HEK293 (cell line): Measurements from ENCODE around the gene RAB3C.

ENCODE experiments used
- CTCF ChIA-PET: fragments of 350-600 bp; formaldehyde crosslinking; extraction: SDS; loops from one replicate; lab custom pipeline; 2021; ENCODE audit warnings: antibody characterized with exemption; lab: Yijun Ruan, JAX
- POLR2A ChIA-PET: fragments of 300-600 bp; formaldehyde crosslinking; extraction: SDS; loops from one replicate; lab custom pipeline; 2020; ENCODE audit warnings: antibody characterized with exemption, inconsistent platforms; lab: Yijun Ruan, JAX
- H3K27ac ChIP-seq: fragments of 200-500 bp; sonication (Bioruptor generic); 2 replicates; pipeline ENCODE4 v1.5.1; 2014; ENCODE audit warnings: low read depth, low read length, control low read depth, inconsistent platforms; ENCODE audit errors: extremely low read depth
- H3K36me3 ChIP-seq, 2 experiments: fragments of 200-500 bp in 1 of 2; sonication (Bioruptor generic) in 1 of 2; 1 replicate in 1 of 2; 2 replicates in 1 of 2; pipeline ENCODE4 v1.5.1; 2014 to 2017; ENCODE audit warnings: inconsistent platforms in 2 of 2, low read length in 2 of 2; ENCODE audit not compliant: control insufficient read depth in 2 of 2, insufficient read depth in 1 of 2
- H3K4me1 ChIP-seq: fragments of 200-500 bp; sonication (Bioruptor generic); 2 replicates; pipeline ENCODE4 v1.5.1; 2014; ENCODE audit warnings: mild to moderate bottlenecking, low read length, inconsistent platforms; ENCODE audit not compliant: control insufficient read depth, insufficient read depth
- H3K4me3 ChIP-seq: 2 replicates; pipeline ENCODE4 v1.5.1; 2011; ENCODE audit warnings: low read depth, mild to moderate bottlenecking, control low read depth, low read length, moderate library complexity
- H3K9me3 ChIP-seq: fragments of 200-500 bp; sonication (Bioruptor generic); 2 replicates; pipeline ENCODE4 v1.5.1; 2014; ENCODE audit warnings: low read depth, low read length, inconsistent platforms; ENCODE audit not compliant: control insufficient read depth, insufficient read depth
- BCL6B ChIP-seq: fragments of 450-650 bp; formaldehyde crosslinking; IDR thresholded peaks from 2 replicates; pipeline ENCODE4 v1.5.1; 2017; ENCODE audit warnings: missing biosample characterization, missing genetic modification characterization
- PATZ1 ChIP-seq: fragments of 450-650 bp; formaldehyde crosslinking; IDR thresholded peaks from 2 replicates; pipeline ENCODE4 v1.5.1; 2016; ENCODE audit warnings: missing biosample characterization, missing genetic modification characterization
- PRDM4 ChIP-seq: fragments of 450-650 bp; formaldehyde crosslinking; IDR thresholded peaks from 2 replicates; pipeline ENCODE4 v1.5.1; 2017; ENCODE audit warnings: missing biosample characterization, missing genetic modification characterization
- TRIM28 ChIP-seq: IDR thresholded peaks from 2 replicates; pipeline ENCODE4 v1.6.1; 2011; ENCODE audit warnings: low read length, control low read depth, borderline replicate concordance
- YY1 ChIP-seq: fragments of 450-650 bp; formaldehyde crosslinking; IDR thresholded peaks from 2 replicates; pipeline ENCODE4 v1.5.1; 2018; ENCODE audit warnings: missing biosample characterization, missing genetic modification characterization
- ZBTB21 ChIP-seq: fragments of 450-650 bp; formaldehyde crosslinking; IDR thresholded peaks from 2 replicates; pipeline ENCODE4 v1.5.1; 2017; ENCODE audit warnings: missing biosample characterization, missing genetic modification characterization
- ZNF114 ChIP-seq: fragments of 450-650 bp; formaldehyde crosslinking; IDR thresholded peaks from 2 replicates; pipeline ENCODE4 v1.5.0; 2017; ENCODE audit warnings: missing biosample characterization, missing genetic modification characterization
- ZNF16 ChIP-seq: fragments of 450-650 bp; formaldehyde crosslinking; IDR thresholded peaks from 2 replicates; pipeline ENCODE4 v1.5.1; 2016; ENCODE audit warnings: low read depth, missing biosample characterization, missing genetic modification characterization
- ZNF184 ChIP-seq: fragments of 450-650 bp; IDR thresholded peaks from 2 replicates; pipeline ENCODE4 v1.5.1; 2018; ENCODE audit warnings: missing biosample characterization, mild to moderate bottlenecking, missing genetic modification characterization
- ZNF221 ChIP-seq: fragments of 450-650 bp; formaldehyde crosslinking; IDR thresholded peaks from 2 replicates; pipeline ENCODE4 v1.5.1; 2017; ENCODE audit warnings: missing biosample characterization, missing genetic modification characterization, borderline replicate concordance
- ZNF239 ChIP-seq: fragments of 450-650 bp; formaldehyde crosslinking; IDR thresholded peaks from 2 replicates; pipeline ENCODE4 v1.5.1; 2016; ENCODE audit warnings: missing biosample characterization, missing genetic modification characterization
- ZNF426 ChIP-seq: fragments of 450-650 bp; formaldehyde crosslinking; IDR thresholded peaks from 2 replicates; pipeline ENCODE4 v1.5.1; 2017; ENCODE audit warnings: missing biosample characterization, missing genetic modification characterization, mild to moderate bottlenecking, inconsistent platforms, moderate library complexity
- ZNF514 ChIP-seq: fragments of 450-650 bp; formaldehyde crosslinking; IDR thresholded peaks from 2 replicates; pipeline ENCODE4 v1.5.1; 2016; ENCODE audit warnings: missing biosample characterization, missing genetic modification characterization
- ZNF529 ChIP-seq: fragments of 450-650 bp; formaldehyde crosslinking; IDR thresholded peaks from 2 replicates; pipeline ENCODE4 v1.5.1; 2017; ENCODE audit warnings: missing genetic modification characterization, missing biosample characterization; ENCODE audit not compliant: insufficient replicate concordance
- ZNF555 ChIP-seq: fragments of 450-650 bp; formaldehyde crosslinking; conservative IDR thresholded peaks from 2 replicates; pipeline ENCODE4 v1.5.1; 2017; ENCODE audit warnings: missing biosample characterization, mild to moderate bottlenecking, missing genetic modification characterization, inconsistent platforms
- ZNF610 ChIP-seq: fragments of 450-650 bp; formaldehyde crosslinking; IDR thresholded peaks from 2 replicates; pipeline ENCODE4 v1.5.1; 2016; ENCODE audit warnings: missing biosample characterization, missing genetic modification characterization, borderline replicate concordance
- ZNF645 ChIP-seq: fragments of 450-650 bp; formaldehyde crosslinking; IDR thresholded peaks from 2 replicates; pipeline ENCODE4; 2016; ENCODE audit warnings: missing biosample characterization, missing genetic modification characterization
- ZNF677 ChIP-seq: fragments of 450-650 bp; IDR thresholded peaks from 2 replicates; pipeline ENCODE4 v1.5.0; 2018; ENCODE audit warnings: missing biosample characterization, mild to moderate bottlenecking, missing genetic modification characterization, moderate library complexity
- ZNF701 ChIP-seq: fragments of 450-650 bp; formaldehyde crosslinking; IDR thresholded peaks from 2 replicates; pipeline ENCODE4 v1.5.1; 2016; ENCODE audit warnings: missing biosample characterization, missing genetic modification characterization
- ZNF830 ChIP-seq: fragments of 450-650 bp; IDR thresholded peaks from 2 replicates; pipeline ENCODE4 v1.5.0; 2018; ENCODE audit warnings: missing biosample characterization, missing genetic modification characterization, low read depth, mild to moderate bottlenecking, moderate library complexity
- ZSCAN30 ChIP-seq: fragments of 450-650 bp; IDR thresholded peaks from 2 replicates; pipeline ENCODE4 v1.5.1; 2018; ENCODE audit warnings: missing biosample characterization, mild to moderate bottlenecking, missing genetic modification characterization, moderate library complexity
- ZSCAN5A ChIP-seq: fragments of 450-650 bp; formaldehyde crosslinking; IDR thresholded peaks from 2 replicates; pipeline ENCODE4 v1.5.1; 2016; ENCODE audit warnings: missing biosample characterization, missing genetic modification characterization

The RAB3C gene

GRCh38 chr5:58606064-58606463, 23.2 kb downstream of the RAB3C start (continued):
- TF ChIP-seq ZNF645 (tag by site-specific recombination) (no peak), PRDM4 (tag by site-specific recombination) (no peak)
- TF ChIP-seq, all 188 proteins: peak for 0

GRCh38 chr5:58615972-58616371, 33.1 kb downstream of the RAB3C start:
- Histone ChIP-seq H3K9me3 (no peaks in the 10 kb centered on the region), H3K4me1 (no peaks in the 10 kb centered on the region), H3K36me3 (no peaks in the 10 kb centered on the region), H3K27ac (no peak overlapping the region), H3K4me3 (no peak overlapping the region)
- TF ChIP-seq ZSCAN30 (tag by site-specific recombination) (no peak), ZNF610 (tag by site-specific recombination) (no peak), BCL6B (tag by site-specific recombination) (no peak), ZNF701 (tag by site-specific recombination) (no peak)
- ChIA-PET CTCF (no interaction called here), POLR2A (no interaction called here)

GRCh38 chr5:58617241-58617640, 34.4 kb downstream of the RAB3C start:
- Histone ChIP-seq H3K4me1 (no peaks in the 10 kb centered on the region), H3K4me3 (no peak overlapping the region), H3K36me3 (no peaks in the 10 kb centered on the region), H3K27ac (no peak overlapping the region), H3K9me3 (no peaks in the 10 kb centered on the region)
- ChIA-PET CTCF (interaction anchor here (0.6 to 0.7 kb wide), 2 partner anchors 12 to 190 kb away, joined by 3 read pairs; no protein-coding TSS in a partner anchor), POLR2A (no interaction called here)
- TF ChIP-seq ZNF114 (tag by site-specific recombination) (no peak), ZNF529 (tag by site-specific recombination) (no peak), ZNF16 (tag by site-specific recombination) (no peak)

- Histone ChIP-seq H3K36me3 (no peaks in the 10 kb centered on the region), H3K27ac (no peak overlapping the region), H3K4me3 (no peak overlapping the region), H3K9me3 (no peaks in the 10 kb centered on the region), H3K4me1 (no peaks in the 10 kb centered on the region)
- CTCF ChIA-PET, result interaction anchor here (0.6 kb wide), 1 partner anchor 39 kb away, joined by 3 read pairs; no protein-coding TSS in a partner anchor
- POLR2A ChIA-PET, result no interaction called here
- TF ChIP-seq ZNF555 (tag by site-specific recombination) (no peak), ZNF426 (tag by site-specific recombination) (no peak), TRIM28 (no peak), ZNF184 (tag by site-specific recombination) (no peak), ZNF677 (tag by site-specific recombination) (no peak), ZSCAN5A (no peak), ZBTB21 (no peak), ZNF221 (no peak), ZNF830 (tag by site-specific recombination) (no peak), ZNF514 (tag by site-specific recombination) (no peak), YY1 (tag by site-specific recombination) (no peak), PATZ1 (tag by site-specific recombination) (no peak), ZNF239 (tag by site-specific recombination) (no peak)
These were observed 37.5 kb downstream of the RAB3C start for GRCh38 chr5:58620336-58620735.
